Vagina (tissue), 2 donors: ENCODE results near the gene CARD9. TPM values are rescaled to one million over a fixed set of nuclear protein-coding genes. Genes with fewer than 3 reads are reported as not detected.

Experiments used
- DNase-seq, 2 donors: peaks; one replicate each; pipeline ENCODE4 v3.0.0-alpha.2; 2017; ENCODE audit errors: extremely low spot score in 2 of 2
- H3K27ac ChIP-seq: fragments of 200-600 bp; sonication (generic); one replicate; pipeline ENCODE4 v1.5.1; 2019
- H3K27me3 ChIP-seq: fragments of 200-600 bp; sonication (generic); one replicate; pipeline ENCODE4 v1.5.1; 2019
- H3K36me3 ChIP-seq, 2 donors: fragments of 200-600 bp; sonication (generic); one replicate each; pipeline ENCODE4 v1.5.1; 2017 to 2019
- H3K4me1 ChIP-seq: fragments of 200-600 bp; sonication (generic); one replicate; pipeline ENCODE4 v1.5.1; 2019
- H3K4me3 ChIP-seq, 2 donors: fragments of 200-600 bp; sonication (generic); 1 replicate in 1 of 2; 2 replicates in 1 of 2; pipeline ENCODE4 v1.5.1; 2016 to 2019
- H3K9me3 ChIP-seq: fragments of 200-600 bp; sonication (generic); one replicate; pipeline ENCODE4 v1.5.1; 2019
- POLR2A ChIP-seq, 2 donors: fragments of 450-650 bp; IDR thresholded peaks; one replicate each; pipeline ENCODE4 v1.6.1; 2017; ENCODE audit warnings: antibody characterized with exemption in 2 of 2, mild to moderate bottlenecking in 2 of 2, moderate library complexity in 2 of 2
- POLR2AphosphoS5 ChIP-seq, 2 donors: sonication (generic); formaldehyde crosslinking; IDR thresholded peaks; one replicate each; pipeline ENCODE4 v1.9.0; 2017; ENCODE audit warnings: antibody characterized with exemption in 2 of 2, mild to moderate bottlenecking in 2 of 2, low read depth in 1 of 2; ENCODE audit not compliant: insufficient read depth in 1 of 2
- intact Hi-C: fragments of 100-400 bp; cut with DNase I; formaldehyde crosslinking; loops from one replicate; pipeline ENCODE4 v1.15.1; 2023
- total RNA-seq: library from RNA; depleted of rRNA; stranded (reverse); fragments of >200 nt; gene quantifications from one replicate; pipeline ENCODE4 v1.2.3, GENCODE V29; 2016
- TF ChIP-seq, protein P1 (sequence below), 3 experiments: fragments of 450-650 bp in 2 of 3; fragments of 200-600 bp in 1 of 3; sonication (generic) in 1 of 3; IDR thresholded peaks; one replicate each; pipeline ENCODE4 v1.5.1; 2017 to 2019; ENCODE audit warnings: antibody characterized with exemption in 3 of 3, mild to moderate bottlenecking in 2 of 3, moderate library complexity in 2 of 3

CARD9 gene
- total RNA-seq, 1 donor from 2014 or later: 16.9 TPM

DNA sequence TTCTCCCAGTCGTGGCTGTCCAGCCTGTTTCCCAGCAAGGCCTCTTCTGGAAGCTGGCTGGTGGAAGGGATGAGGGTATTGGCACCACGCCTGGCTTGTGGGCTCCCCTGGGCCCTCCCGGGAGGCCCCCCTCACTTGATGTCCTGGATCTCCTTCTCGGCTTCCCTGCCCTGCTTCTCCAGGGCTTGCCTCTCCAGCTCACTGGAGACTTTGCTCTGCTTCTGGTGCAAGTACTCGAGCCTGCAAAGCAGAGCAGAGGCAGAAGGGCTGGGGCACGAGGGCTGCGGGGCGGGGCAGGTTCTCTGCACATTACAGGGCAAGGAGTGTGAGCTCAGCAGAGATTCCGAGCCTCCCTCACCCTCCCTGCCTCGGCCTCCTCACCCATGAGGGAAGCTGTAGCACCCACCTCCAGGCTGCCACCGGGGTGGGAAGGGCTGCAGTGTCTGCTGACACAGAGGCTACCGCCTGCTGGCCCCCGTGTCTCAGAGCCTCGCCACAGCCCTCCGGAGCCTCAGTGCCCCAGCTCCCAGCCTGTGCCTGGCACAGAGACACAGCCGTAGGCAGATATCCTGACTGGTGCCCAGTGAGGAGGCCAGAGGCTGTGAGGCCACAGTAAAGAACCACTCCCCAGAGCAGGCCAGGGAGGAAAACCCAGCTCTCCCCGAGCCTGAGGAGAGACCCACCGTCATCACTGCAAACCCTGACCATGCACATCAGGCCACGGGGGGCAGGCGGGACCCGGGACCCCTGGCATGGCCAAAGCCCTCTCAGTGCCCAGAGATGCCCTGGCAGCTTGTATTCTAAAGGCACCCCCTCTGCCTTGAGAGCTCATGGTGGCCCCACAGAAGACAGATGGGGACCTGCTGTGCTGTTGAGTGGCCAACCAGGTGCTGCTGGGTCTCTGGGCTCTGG lies 19.3 kb upstream of the CARD9 start:
- Histone ChIP-seq H3K27me3 (no peaks in the 10 kb centered on the region), H3K9me3 (no peaks in the 10 kb centered on the region), H3K4me3 (no peak overlapping the region), H3K4me1 (no peaks in the 10 kb centered on the region), H3K36me3 (peaks cover 0 to 93% of the 10 kb centered on the region in 2 donors), H3K27ac (no peak overlapping the region)
- TF ChIP-seq POLR2A (IDR thresholded peaks at IDR 0.05) (no peak), POLR2AphosphoS5 (IDR thresholded peaks at IDR 0.05; ENCODE audit: insufficient read depth in 1 of 2, low read depth in 1 of 2) (no peak)
- TF ChIP-seq, protein P1, sequence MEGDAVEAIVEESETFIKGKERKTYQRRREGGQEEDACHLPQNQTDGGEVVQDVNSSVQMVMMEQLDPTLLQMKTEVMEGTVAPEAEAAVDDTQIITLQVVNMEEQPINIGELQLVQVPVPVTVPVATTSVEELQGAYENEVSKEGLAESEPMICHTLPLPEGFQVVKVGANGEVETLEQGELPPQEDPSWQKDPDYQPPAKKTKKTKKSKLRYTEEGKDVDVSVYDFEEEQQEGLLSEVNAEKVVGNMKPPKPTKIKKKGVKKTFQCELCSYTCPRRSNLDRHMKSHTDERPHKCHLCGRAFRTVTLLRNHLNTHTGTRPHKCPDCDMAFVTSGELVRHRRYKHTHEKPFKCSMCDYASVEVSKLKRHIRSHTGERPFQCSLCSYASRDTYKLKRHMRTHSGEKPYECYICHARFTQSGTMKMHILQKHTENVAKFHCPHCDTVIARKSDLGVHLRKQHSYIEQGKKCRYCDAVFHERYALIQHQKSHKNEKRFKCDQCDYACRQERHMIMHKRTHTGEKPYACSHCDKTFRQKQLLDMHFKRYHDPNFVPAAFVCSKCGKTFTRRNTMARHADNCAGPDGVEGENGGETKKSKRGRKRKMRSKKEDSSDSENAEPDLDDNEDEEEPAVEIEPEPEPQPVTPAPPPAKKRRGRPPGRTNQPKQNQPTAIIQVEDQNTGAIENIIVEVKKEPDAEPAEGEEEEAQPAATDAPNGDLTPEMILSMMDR (IDR thresholded peaks at IDR 0.05): no peak
- no peak for DNase-seq
- intact Hi-C loops: no loop called here

DNA sequence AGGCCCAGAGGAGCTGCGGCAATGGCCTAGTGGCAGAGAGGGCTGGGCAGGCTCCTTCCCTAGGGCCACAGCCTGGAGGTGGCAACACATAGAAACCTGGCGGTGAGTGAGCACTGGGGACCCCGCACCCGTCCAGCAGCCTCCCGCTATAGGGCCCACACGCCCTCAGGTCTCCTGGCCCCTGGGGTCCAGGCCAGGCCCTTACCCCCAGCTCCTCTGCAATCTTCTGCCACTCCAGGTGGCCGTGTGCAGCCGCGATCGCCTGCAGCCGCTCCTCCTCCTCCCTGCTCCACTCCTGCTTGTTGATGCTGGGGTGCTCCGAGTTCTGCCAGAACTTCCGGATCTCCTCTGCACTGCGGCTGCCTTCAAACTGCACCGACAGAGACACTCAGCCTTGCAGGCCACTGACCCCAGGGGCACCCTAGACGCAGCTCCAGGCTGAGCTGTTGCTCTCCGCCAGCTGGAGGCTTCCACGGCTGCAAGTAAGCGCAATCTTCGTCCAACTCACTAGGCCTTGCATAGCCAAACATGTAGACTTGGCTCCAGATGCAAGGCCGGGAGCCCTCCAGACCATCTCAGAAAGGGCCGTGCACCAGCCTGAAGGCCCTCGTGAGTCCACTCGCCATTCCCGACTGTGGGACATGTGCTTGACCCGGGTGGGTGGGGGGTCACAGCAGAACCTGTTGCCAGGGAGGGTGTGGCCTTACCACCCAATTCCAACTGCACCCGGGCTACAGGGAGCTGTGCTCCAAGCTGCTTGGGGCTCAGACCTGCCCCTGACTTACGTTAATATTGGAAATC lies 18.5 kb upstream of the CARD9 start:
- no peaks in the 10 kb centered on the region for H3K9me3 ChIP-seq
- H3K27ac ChIP-seq: no peak overlapping the region
- no peak overlapping the region for H3K4me3 ChIP-seq
- TF ChIP-seq, protein P1 (IDR thresholded peaks at IDR 0.05): no peak
- TF ChIP-seq POLR2A (IDR thresholded peaks at IDR 0.05) (no peak), POLR2AphosphoS5 (IDR thresholded peaks at IDR 0.05; ENCODE audit: insufficient read depth in 1 of 2, low read depth in 1 of 2) (no peak)
- no peaks in the 10 kb centered on the region for H3K27me3 ChIP-seq
- no peaks in the 10 kb centered on the region for H3K4me1 ChIP-seq
- no peak for DNase-seq
- H3K36me3 ChIP-seq: peaks cover 0 to 93% of the 10 kb centered on the region in 2 donors
- intact Hi-C loops: no loop called here

DNA sequence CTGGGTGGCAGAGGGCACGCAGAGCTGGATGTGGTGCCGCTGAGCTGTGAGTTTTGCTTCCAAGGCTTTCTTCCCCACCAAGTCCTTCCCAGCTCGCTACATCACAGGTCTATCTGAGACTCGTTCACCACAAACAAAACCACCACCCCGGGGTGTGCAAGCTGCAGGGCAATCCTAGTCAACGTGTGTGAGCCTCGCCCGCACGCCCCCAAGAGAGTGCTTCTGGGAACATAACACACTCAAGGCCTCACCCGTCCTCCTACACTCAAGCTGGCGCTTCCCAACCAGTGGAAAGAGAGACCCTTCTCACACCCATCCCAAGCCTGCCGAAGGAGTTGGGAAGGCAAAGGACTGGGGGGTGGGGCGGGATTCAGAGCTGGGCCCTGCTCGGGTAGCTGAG lies 15.9 kb upstream of the CARD9 start:
- intact Hi-C loops: no loop called here
- Histone ChIP-seq H3K4me1 (no peaks in the 10 kb centered on the region), H3K36me3 (peaks cover 0 to 79% of the 10 kb centered on the region in 2 donors), H3K27me3 (no peaks in the 10 kb centered on the region), H3K4me3 (no peak overlapping the region), H3K9me3 (no peaks in the 10 kb centered on the region), H3K27ac (no peak overlapping the region)
- TF ChIP-seq, protein P1 (IDR thresholded peaks at IDR 0.05): no peak
- TF ChIP-seq POLR2AphosphoS5 (IDR thresholded peaks at IDR 0.05; ENCODE audit: insufficient read depth in 1 of 2, low read depth in 1 of 2) (no peak), POLR2A (IDR thresholded peaks at IDR 0.05) (no peak)
- DNase-seq: no peak

DNA sequence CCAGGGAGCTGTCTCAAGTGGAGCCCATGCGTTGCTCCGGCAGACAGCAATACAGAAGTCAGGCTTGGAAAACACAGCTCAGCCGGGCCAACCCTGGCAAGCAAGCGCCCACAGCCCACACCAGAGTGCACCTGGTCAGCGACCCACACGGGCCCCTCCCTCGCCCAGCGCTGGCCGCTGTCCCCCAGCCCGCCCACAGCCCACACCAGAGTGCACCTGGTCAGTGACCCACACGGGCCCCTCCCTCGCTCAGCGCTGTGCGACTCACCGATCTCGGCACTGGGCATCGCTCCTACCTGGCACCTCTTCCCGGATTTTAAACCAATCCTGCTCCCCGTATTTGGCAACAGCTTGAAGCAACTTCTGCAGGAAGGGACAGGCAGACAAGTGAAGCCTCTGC lies 13.7 kb upstream of the CARD9 start:
- TF ChIP-seq POLR2A (IDR thresholded peaks at IDR 0.05) (no peak), POLR2AphosphoS5 (IDR thresholded peaks at IDR 0.05; ENCODE audit: insufficient read depth in 1 of 2, low read depth in 1 of 2) (no peak)
- TF ChIP-seq, protein P1 (IDR thresholded peaks at IDR 0.05): no peak
- Histone ChIP-seq H3K27me3 (no peaks in the 10 kb centered on the region), H3K36me3 (peaks cover 0 to 79% of the 10 kb centered on the region in 2 donors), H3K27ac (no peak overlapping the region), H3K9me3 (no peaks in the 10 kb centered on the region), H3K4me1 (no peaks in the 10 kb centered on the region), H3K4me3 (no peak overlapping the region)
- DNase-seq: no peak
- intact Hi-C loops: no loop called here
